ENCODE results near the gene VSTM2L.

DNA sequence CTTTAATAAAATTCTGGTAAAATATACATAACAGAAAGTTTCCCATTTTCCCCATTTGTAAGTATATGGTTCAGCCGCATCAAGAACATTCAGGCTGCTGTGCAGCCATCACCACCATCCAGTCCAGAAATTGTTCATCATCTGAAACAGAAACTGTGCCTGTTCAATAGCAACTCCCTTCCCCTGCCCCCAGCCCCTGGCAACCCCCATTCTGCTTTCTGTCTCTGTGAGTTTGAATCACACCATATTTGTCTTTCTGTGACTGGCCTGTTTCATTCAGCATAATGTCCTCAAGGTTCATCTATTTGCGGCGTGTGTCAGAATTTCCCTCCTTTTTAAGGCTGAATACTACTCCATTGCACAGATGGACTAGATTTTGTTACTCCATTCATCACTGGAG, 19.1 kb downstream of the VSTM2L start:
- TF ChIP-seq, protein P1, sequence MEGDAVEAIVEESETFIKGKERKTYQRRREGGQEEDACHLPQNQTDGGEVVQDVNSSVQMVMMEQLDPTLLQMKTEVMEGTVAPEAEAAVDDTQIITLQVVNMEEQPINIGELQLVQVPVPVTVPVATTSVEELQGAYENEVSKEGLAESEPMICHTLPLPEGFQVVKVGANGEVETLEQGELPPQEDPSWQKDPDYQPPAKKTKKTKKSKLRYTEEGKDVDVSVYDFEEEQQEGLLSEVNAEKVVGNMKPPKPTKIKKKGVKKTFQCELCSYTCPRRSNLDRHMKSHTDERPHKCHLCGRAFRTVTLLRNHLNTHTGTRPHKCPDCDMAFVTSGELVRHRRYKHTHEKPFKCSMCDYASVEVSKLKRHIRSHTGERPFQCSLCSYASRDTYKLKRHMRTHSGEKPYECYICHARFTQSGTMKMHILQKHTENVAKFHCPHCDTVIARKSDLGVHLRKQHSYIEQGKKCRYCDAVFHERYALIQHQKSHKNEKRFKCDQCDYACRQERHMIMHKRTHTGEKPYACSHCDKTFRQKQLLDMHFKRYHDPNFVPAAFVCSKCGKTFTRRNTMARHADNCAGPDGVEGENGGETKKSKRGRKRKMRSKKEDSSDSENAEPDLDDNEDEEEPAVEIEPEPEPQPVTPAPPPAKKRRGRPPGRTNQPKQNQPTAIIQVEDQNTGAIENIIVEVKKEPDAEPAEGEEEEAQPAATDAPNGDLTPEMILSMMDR (conservative IDR thresholded peaks at IDR 0.05; ENCODE audit: low read length) = no peak
- TF ChIP-seq EZH2phosphoT487 (IDR thresholded peaks at IDR 0.05; ENCODE audit: borderline replicate concordance, low read depth, low read length) = no peak

Data from OCI-LY7 (cell line).